Measurements from ENCODE around the gene PTPRT.

GRCh38 chr20:42173440-42173839 lies 1016.3 kb downstream of the PTPRT start:
- no peak for TF ChIP-seq CTCF (IDR thresholded peaks at IDR 0.05)
- TF ChIP-seq POLR2A (IDR thresholded peaks at IDR 0.05): no peak
